ENCODE measurements around the gene MRPL57.

- TF ChIP-seq CTCF (IDR thresholded peaks at IDR 0.05; ENCODE audit: low read length): no peak
- no peak for TF ChIP-seq EZH2 (IDR thresholded peaks at IDR 0.05; ENCODE audit: borderline replicate concordance, low read length)
These were observed 51.5 kb downstream of the MRPL57 start for GRCh38 chr13:21227917-21228316.
